B cell (primary cell): ENCODE measurements around the gene MYH10.

ENCODE experiments used
- EZH2 ChIP-seq: IDR thresholded peaks from 2 replicates; pipeline ENCODE4 v1.6.1; 2012; ENCODE audit warnings: borderline replicate concordance, low read depth, mild to moderate bottlenecking, moderate library complexity, low read length; ENCODE audit not compliant: insufficient read depth, poor library complexity, severe bottlenecking
- TF ChIP-seq, protein P1 (sequence below): fragments of 200-600 bp; IDR thresholded peaks from one replicate; pipeline ENCODE4 v1.8.0; 2022; ENCODE audit warnings: antibody characterized with exemption, mild to moderate bottlenecking

GRCh38 chr17:8621585-8621984 lies 8.9 kb downstream of the MYH10 start:
- TF ChIP-seq, protein P1, sequence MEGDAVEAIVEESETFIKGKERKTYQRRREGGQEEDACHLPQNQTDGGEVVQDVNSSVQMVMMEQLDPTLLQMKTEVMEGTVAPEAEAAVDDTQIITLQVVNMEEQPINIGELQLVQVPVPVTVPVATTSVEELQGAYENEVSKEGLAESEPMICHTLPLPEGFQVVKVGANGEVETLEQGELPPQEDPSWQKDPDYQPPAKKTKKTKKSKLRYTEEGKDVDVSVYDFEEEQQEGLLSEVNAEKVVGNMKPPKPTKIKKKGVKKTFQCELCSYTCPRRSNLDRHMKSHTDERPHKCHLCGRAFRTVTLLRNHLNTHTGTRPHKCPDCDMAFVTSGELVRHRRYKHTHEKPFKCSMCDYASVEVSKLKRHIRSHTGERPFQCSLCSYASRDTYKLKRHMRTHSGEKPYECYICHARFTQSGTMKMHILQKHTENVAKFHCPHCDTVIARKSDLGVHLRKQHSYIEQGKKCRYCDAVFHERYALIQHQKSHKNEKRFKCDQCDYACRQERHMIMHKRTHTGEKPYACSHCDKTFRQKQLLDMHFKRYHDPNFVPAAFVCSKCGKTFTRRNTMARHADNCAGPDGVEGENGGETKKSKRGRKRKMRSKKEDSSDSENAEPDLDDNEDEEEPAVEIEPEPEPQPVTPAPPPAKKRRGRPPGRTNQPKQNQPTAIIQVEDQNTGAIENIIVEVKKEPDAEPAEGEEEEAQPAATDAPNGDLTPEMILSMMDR: no peak
- no peak for TF ChIP-seq EZH2
